ENCODE results near the gene PLPPR1. TPM values are rescaled to one million over a fixed set of nuclear protein-coding genes. Genes with fewer than 3 reads are reported as not detected.

The PLPPR1 gene
- polyA plus RNA-seq, 1 donor from 2014 or later: 157 TPM

DNA sequence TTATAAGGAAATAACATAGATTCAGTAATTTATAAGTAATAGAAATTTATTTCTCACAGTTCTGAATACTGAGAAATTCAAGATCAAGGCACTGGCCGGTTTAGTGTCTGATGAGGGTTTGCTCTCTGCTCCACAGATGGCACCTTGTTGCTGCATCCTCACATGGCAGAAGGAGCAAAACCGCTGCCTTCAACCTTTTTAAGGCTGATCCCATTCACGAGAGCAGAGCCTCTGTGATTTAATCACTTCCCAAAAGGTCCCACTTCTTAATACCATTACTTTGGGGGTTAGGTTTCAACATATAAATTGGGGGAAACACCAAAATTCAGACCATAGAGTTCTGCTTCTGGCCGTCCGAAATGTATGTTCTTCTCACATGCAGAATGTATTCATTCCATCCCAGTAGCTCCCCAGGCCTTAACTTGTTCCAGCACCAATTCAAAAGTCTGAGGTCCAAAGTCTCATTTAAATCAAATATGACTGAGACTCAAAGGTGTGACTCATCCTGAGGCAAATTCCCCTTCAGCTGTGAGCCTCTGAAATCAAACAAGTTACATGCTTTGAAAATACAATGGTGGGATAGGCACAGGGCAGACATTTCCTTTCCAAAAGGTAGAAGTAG is 325.7 kb downstream of the PLPPR1 start:
- H3F3A ChIP-seq (ENCODE audit: insufficient read depth, low read length, poor library complexity, severe bottlenecking): no peaks in the 10 kb centered on the region
- no peak overlapping the region for H3K9ac ChIP-seq (ENCODE audit: low read length)
- no peak overlapping the region for H2AFZ ChIP-seq (ENCODE audit: low read depth, low read length)
- no peaks in the 10 kb centered on the region for H3K27me3 ChIP-seq (ENCODE audit: insufficient read depth, low read depth, low read length)
- H3K79me2 ChIP-seq (replicated peaks; ENCODE audit: insufficient read depth, low read length): no peaks in the 10 kb centered on the region
- H3K9me2 ChIP-seq (ENCODE audit: insufficient read depth, low read length): no peaks in the 10 kb centered on the region
- TF ChIP-seq TAF1 (IDR thresholded peaks at IDR 0.05; ENCODE audit: low read depth) (no peak), EP300 (conservative IDR thresholded peaks at IDR 0.05; ENCODE audit: poor library complexity, severe bottlenecking) (no peak), POLR2AphosphoS5 (IDR thresholded peaks at IDR 0.05) (no peak), EZH2 (IDR thresholded peaks at IDR 0.05; ENCODE audit: borderline replicate concordance, insufficient read depth, low read length, poor library complexity, severe bottlenecking) (no peak), MXI1 (conservative IDR thresholded peaks at IDR 0.05; ENCODE audit: poor library complexity, severe bottlenecking) (no peak), SMC3 (conservative IDR thresholded peaks at IDR 0.05; ENCODE audit: poor library complexity) (no peak), RAD21 (conservative IDR thresholded peaks at IDR 0.05) (no peak)
- TF ChIP-seq, protein P1, sequence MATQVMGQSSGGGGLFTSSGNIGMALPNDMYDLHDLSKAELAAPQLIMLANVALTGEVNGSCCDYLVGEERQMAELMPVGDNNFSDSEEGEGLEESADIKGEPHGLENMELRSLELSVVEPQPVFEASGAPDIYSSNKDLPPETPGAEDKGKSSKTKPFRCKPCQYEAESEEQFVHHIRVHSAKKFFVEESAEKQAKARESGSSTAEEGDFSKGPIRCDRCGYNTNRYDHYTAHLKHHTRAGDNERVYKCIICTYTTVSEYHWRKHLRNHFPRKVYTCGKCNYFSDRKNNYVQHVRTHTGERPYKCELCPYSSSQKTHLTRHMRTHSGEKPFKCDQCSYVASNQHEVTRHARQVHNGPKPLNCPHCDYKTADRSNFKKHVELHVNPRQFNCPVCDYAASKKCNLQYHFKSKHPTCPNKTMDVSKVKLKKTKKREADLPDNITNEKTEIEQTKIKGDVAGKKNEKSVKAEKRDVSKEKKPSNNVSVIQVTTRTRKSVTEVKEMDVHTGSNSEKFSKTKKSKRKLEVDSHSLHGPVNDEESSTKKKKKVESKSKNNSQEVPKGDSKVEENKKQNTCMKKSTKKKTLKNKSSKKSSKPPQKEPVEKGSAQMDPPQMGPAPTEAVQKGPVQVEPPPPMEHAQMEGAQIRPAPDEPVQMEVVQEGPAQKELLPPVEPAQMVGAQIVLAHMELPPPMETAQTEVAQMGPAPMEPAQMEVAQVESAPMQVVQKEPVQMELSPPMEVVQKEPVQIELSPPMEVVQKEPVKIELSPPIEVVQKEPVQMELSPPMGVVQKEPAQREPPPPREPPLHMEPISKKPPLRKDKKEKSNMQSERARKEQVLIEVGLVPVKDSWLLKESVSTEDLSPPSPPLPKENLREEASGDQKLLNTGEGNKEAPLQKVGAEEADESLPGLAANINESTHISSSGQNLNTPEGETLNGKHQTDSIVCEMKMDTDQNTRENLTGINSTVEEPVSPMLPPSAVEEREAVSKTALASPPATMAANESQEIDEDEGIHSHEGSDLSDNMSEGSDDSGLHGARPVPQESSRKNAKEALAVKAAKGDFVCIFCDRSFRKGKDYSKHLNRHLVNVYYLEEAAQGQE (IDR thresholded peaks at IDR 0.05; ENCODE audit: borderline replicate concordance): no peak
- TF ChIP-seq, protein P2, sequence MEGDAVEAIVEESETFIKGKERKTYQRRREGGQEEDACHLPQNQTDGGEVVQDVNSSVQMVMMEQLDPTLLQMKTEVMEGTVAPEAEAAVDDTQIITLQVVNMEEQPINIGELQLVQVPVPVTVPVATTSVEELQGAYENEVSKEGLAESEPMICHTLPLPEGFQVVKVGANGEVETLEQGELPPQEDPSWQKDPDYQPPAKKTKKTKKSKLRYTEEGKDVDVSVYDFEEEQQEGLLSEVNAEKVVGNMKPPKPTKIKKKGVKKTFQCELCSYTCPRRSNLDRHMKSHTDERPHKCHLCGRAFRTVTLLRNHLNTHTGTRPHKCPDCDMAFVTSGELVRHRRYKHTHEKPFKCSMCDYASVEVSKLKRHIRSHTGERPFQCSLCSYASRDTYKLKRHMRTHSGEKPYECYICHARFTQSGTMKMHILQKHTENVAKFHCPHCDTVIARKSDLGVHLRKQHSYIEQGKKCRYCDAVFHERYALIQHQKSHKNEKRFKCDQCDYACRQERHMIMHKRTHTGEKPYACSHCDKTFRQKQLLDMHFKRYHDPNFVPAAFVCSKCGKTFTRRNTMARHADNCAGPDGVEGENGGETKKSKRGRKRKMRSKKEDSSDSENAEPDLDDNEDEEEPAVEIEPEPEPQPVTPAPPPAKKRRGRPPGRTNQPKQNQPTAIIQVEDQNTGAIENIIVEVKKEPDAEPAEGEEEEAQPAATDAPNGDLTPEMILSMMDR (IDR thresholded peaks at IDR 0.05; ENCODE audit: poor library complexity, severe bottlenecking): no peak
- H3K9me3 ChIP-seq (ENCODE audit: low read length): no peaks in the 10 kb centered on the region
- no peak overlapping the region for H3K27ac ChIP-seq (ENCODE audit: low read length)
- H3K4me3 ChIP-seq (ENCODE audit: low read length): no peak overlapping the region
- H3K4me2 ChIP-seq (ENCODE audit: low read length): no peak overlapping the region
- no peaks in the 10 kb centered on the region for H4K20me1 ChIP-seq (ENCODE audit: insufficient read depth)
- H3K36me3 ChIP-seq (ENCODE audit: insufficient read depth, low read length): no peaks in the 10 kb centered on the region

DNA sequence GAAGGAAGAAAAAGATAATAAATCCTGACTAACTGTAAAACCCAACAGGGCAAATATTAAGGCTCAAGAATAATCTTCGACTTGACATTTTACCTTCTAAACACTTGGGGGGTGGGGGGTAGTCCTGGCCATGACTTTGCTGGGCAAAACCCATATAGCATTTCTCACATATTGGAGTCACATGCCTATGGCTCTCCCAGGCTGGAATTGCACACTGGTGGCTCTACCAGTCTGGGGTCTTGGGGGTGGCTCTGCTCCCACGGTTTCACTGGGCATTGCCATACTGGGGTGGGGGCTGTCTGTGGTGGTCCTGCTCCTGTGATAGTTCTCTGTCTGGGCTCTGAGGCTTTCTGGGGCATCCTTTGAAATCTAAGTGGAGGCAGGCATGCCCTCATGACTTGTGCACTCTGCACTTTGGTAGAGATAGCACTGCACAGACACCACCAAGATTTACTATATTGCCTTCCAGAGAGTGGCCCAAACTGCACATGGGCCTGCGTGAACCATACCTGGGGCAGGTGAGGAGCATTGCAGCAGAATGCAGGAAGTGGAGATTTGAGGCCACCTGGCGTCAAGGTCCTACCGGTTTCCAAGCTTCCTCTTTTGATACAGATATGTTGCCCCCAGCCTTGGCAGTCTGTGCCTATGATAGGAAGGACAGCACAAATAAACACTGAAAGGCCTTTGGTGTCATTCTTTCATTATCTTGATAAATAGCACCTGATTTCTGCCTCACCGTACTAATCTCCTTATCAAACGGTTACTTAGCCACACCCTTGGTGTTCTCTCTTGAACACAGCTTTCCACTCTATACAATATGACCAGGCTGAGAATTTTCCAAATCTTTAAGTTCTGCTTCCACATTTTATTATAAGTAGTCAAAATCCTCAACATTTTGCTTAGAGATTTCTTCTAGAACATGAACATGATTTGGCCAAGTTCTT is 326.5 kb downstream of the PLPPR1 start:
- Histone ChIP-seq H3K79me2 (replicated peaks; ENCODE audit: insufficient read depth, low read length) (no peaks in the 10 kb centered on the region), H3K4me2 (ENCODE audit: low read length) (no peak overlapping the region), H3K9ac (ENCODE audit: low read length) (no peak overlapping the region), H2AFZ (ENCODE audit: low read depth, low read length) (no peak overlapping the region), H3K27me3 (ENCODE audit: insufficient read depth, low read depth, low read length) (no peaks in the 10 kb centered on the region), H4K20me1 (ENCODE audit: insufficient read depth) (no peaks in the 10 kb centered on the region), H3K9me2 (ENCODE audit: insufficient read depth, low read length) (no peaks in the 10 kb centered on the region), H3F3A (ENCODE audit: insufficient read depth, low read length, poor library complexity, severe bottlenecking) (no peaks in the 10 kb centered on the region), H3K4me3 (ENCODE audit: low read length) (no peak overlapping the region), H3K27ac (ENCODE audit: low read length) (no peak overlapping the region), H3K36me3 (ENCODE audit: insufficient read depth, low read length) (no peaks in the 10 kb centered on the region), H3K9me3 (ENCODE audit: low read length) (no peaks in the 10 kb centered on the region)
- TF ChIP-seq EP300 (conservative IDR thresholded peaks at IDR 0.05; ENCODE audit: poor library complexity, severe bottlenecking) (no peak), RAD21 (conservative IDR thresholded peaks at IDR 0.05) (no peak), MXI1 (conservative IDR thresholded peaks at IDR 0.05; ENCODE audit: poor library complexity, severe bottlenecking) (no peak), EZH2 (IDR thresholded peaks at IDR 0.05; ENCODE audit: borderline replicate concordance, insufficient read depth, low read length, poor library complexity, severe bottlenecking) (no peak)

Measured in neural cell (in vitro differentiated cells).